Measurements from ENCODE around the gene UBE2O. TPM values are rescaled to one million over a fixed set of nuclear protein-coding genes. Genes with fewer than 3 reads are reported as not detected.
A peak's percentile ranks its signal among the peaks of the same experiment; 100 is the strongest.
"Not testable (repeated sequence)": the region's sequence is repeated elsewhere in the genome, so short reads cannot be mapped to it uniquely, and the experiment has no call there.

The UBE2O gene
- total and polyA plus RNA-seq, 8 donors: 10.4 to 19.8 (median 15.9) TPM

DNA sequence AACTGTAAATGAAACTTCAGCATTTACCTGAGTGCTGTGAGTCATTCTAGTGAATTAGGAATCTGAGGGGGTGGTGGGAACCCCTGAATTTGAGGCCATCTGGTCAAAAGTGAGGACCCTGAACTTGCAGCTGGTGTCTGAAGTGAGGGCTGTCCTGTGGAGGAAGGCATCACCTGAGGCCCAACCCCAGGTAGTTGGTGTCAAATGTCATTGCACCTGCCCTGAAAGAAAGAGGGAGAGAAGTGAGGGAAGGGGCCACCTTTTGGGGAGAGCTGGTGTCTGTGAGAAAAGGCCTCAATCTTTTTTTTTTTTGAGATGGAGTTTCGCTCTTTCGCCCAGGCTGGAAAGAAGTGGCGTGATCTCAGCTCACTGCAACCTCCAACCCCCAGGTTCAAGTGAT is 86.7 kb downstream of the UBE2O start:
- Histone ChIP-seq H3K4me3 (no peak overlapping the region), H3K27me3 (no peaks in the 10 kb centered on the region), H3K4me1 (no peaks in the 10 kb centered on the region), H3K9me3 (no peaks in the 10 kb centered on the region), H3K36me3 (no peaks in the 10 kb centered on the region), H3K27ac (no peak overlapping the region)
- no peak for DNase-seq
- FAIRE-seq: no peak
- TF ChIP-seq, protein P1, sequence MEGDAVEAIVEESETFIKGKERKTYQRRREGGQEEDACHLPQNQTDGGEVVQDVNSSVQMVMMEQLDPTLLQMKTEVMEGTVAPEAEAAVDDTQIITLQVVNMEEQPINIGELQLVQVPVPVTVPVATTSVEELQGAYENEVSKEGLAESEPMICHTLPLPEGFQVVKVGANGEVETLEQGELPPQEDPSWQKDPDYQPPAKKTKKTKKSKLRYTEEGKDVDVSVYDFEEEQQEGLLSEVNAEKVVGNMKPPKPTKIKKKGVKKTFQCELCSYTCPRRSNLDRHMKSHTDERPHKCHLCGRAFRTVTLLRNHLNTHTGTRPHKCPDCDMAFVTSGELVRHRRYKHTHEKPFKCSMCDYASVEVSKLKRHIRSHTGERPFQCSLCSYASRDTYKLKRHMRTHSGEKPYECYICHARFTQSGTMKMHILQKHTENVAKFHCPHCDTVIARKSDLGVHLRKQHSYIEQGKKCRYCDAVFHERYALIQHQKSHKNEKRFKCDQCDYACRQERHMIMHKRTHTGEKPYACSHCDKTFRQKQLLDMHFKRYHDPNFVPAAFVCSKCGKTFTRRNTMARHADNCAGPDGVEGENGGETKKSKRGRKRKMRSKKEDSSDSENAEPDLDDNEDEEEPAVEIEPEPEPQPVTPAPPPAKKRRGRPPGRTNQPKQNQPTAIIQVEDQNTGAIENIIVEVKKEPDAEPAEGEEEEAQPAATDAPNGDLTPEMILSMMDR (IDR thresholded peaks at IDR 0.05): no peak
- WGBS, 2 donors: 93 to 94% methylated on average over 3 of the region's 3 CpGs
- intact Hi-C loops (cut with DNase I): no loop called here
- no peak for ATAC-seq

GRCh38 chr17:76365256-76365903 is 87.6 kb downstream of the UBE2O start:
- Histone ChIP-seq H3K4me3 (no peak overlapping the region), H3K9me3 (no peaks in the 10 kb centered on the region), H3K27ac (no peak overlapping the region), H3K27me3 (no peaks in the 10 kb centered on the region), H3K36me3 (no peaks in the 10 kb centered on the region), H3K4me1 (no peaks in the 10 kb centered on the region)
- intact Hi-C loops (cut with DNase I): no loop called here
- DNase-seq (no peak), ATAC-seq (peak in 2 of 4 donors; percentile 26), FAIRE-seq (no peak)
- 41 to 53% methylated on average over 12 of the region's 12 CpGs for WGBS, 2 donors
- TF ChIP-seq, protein P1 (IDR thresholded peaks at IDR 0.05): no peak

DNA sequence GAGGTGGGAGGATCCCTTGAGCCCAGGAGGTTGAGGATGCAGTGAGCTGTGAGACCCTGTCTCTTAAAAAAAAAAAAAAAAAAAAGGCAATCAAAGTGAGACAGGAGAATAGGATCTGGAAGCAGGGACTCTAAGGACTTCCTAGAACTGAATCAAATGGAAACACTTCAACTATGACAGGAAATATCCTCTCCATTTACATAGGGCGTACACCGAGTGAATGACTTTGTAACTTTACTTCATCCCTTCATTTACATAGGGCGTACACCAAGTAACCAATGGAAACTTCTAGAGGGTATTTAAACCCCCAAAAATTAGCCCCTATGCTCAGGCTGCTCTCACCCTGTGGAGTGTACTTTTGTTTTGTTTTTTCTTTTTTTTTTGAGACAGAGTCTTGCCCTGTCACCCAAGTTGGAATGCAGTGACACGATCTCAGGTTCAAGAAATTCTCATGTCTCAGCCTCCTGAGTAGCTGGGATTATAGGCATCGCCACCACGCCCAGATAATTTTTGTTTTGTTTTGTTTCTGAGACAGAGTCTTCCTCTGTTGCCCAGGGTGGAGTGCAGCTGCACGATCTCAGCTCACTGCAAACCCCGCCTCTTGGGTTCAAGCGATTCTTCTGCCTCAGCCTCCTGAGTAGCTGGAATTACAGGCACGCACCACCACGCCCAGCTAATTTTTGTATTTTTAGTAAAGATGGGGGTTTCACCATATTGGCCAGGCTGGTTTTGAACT is 89.7 kb downstream of the UBE2O start:
- Histone ChIP-seq H3K36me3 (no peaks in the 10 kb centered on the region), H3K27me3 (no peaks in the 10 kb centered on the region), H3K4me1 (no peaks in the 10 kb centered on the region), H3K9me3 (no peaks in the 10 kb centered on the region), H3K4me3 (no peak overlapping the region), H3K27ac (no peak overlapping the region)
- intact Hi-C loops (cut with DNase I): no loop called here
- FAIRE-seq (no peak), ATAC-seq (no peak), DNase-seq (no peak)
- WGBS, 2 donors: 86% methylated on average over 11 of the region's 11 CpGs
- TF ChIP-seq, protein P1 (IDR thresholded peaks at IDR 0.05): no peak

- H3K4me3 ChIP-seq: no peak overlapping the region
- TF ChIP-seq, protein P1 (IDR thresholded peaks at IDR 0.05): no peak
- 64 to 85% methylated on average over 2 of the region's 2 CpGs for WGBS, 2 donors
- H3K9me3 ChIP-seq: no peaks in the 10 kb centered on the region
- intact Hi-C loops (cut with DNase I): no loop called here
- FAIRE-seq (no peak), DNase-seq (no peak), ATAC-seq (no peak)
- H3K27me3 ChIP-seq: no peaks in the 10 kb centered on the region
- no peaks in the 10 kb centered on the region for H3K4me1 ChIP-seq
- H3K27ac ChIP-seq: no peak overlapping the region
- H3K36me3 ChIP-seq: no peaks in the 10 kb centered on the region
These were observed 92.5 kb downstream of the UBE2O start for GRCh38 chr17:76360461-76360860.

GRCh38 chr17:76359776-76360175 is 93.2 kb downstream of the UBE2O start:
- H3K9me3 ChIP-seq; H3K4me1 ChIP-seq; intact Hi-C loops (cut with DNase I); FAIRE-seq; H3K36me3 ChIP-seq; H3K27me3 ChIP-seq; H3K27ac ChIP-seq; H3K4me3 ChIP-seq; ATAC-seq: not testable (repeated sequence)
- DNase-seq: peak in 1 of 6 donors; percentile 2
- WGBS, 2 donors: 76 to 82% methylated on average over 6 of the region's 6 CpGs
